Measurements from ENCODE around the gene GPR141. TPM values are rescaled to one million over a fixed set of nuclear protein-coding genes. Genes with fewer than 3 reads are reported as not detected.

Gene GPR141
- total RNA-seq, 1 donor from 2014 or later: not detected

DNA sequence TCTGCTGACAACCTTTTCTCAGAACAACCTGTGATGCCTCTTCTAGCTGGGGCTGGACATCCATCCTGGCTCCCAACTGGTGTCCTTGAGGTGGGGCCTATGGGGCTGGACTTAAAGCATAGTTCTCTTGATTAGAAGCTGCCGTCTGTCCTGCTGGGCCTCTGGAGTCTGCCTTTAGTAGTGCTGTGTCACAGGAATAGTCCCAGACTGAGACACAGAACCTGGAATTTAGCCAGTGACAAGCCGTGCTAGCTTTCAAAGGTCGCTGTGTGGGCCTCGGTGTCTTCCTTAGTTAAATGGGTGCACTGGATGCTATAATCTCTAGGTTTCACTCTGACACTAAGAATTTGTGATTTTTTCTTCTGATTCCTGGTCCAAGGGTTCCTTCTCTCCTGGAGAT lies 41.2 kb downstream of the GPR141 start:
- TF ChIP-seq, protein P1, sequence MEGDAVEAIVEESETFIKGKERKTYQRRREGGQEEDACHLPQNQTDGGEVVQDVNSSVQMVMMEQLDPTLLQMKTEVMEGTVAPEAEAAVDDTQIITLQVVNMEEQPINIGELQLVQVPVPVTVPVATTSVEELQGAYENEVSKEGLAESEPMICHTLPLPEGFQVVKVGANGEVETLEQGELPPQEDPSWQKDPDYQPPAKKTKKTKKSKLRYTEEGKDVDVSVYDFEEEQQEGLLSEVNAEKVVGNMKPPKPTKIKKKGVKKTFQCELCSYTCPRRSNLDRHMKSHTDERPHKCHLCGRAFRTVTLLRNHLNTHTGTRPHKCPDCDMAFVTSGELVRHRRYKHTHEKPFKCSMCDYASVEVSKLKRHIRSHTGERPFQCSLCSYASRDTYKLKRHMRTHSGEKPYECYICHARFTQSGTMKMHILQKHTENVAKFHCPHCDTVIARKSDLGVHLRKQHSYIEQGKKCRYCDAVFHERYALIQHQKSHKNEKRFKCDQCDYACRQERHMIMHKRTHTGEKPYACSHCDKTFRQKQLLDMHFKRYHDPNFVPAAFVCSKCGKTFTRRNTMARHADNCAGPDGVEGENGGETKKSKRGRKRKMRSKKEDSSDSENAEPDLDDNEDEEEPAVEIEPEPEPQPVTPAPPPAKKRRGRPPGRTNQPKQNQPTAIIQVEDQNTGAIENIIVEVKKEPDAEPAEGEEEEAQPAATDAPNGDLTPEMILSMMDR (IDR thresholded peaks at IDR 0.05): no peak
- intact Hi-C loops (cut with DNase I): loop anchor here (10.0 kb wide), 1 partner anchor 190 kb away; the partner anchor contains the start of gene SFRP4
- Histone ChIP-seq H3K27ac (no peak overlapping the region), H3K27me3 (no peaks in the 10 kb centered on the region), H3K4me1 (peaks cover 0 to 13% of the 10 kb centered on the region in 2 donors), H3K9me3 (no peaks in the 10 kb centered on the region), H3K36me3 (no peaks in the 10 kb centered on the region), H3K4me3 (no peak overlapping the region)
- DNase-seq (ENCODE audit: low spot score in 2 of 2): no peak

DNA sequence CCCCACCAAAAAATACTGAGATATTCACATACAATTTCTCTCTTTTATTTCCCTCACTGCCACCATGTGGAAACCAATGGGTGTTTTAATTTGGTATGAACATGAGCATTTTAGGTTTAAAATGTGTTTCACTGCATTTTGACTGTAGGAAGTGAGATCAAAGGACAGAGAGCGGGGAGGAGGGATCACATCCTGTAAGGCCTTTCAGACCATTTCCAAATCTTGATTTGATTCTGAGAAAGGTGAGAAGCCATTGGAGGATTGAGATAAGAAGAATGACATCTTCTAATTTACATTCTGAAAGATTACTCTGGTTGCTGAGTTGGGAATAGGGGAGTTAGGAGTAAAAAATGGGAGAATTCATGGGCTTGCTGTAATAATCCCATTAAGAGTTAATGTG lies 42.5 kb downstream of the GPR141 start:
- Histone ChIP-seq H3K27me3 (no peaks in the 10 kb centered on the region), H3K9me3 (no peaks in the 10 kb centered on the region), H3K4me1 (peaks cover 6 to 22% of the 10 kb centered on the region in 2 donors), H3K27ac (no peak overlapping the region), H3K4me3 (no peak overlapping the region), H3K36me3 (no peaks in the 10 kb centered on the region)
- TF ChIP-seq, protein P1 (IDR thresholded peaks at IDR 0.05): no peak
- no peak for DNase-seq (ENCODE audit: low spot score in 2 of 2)
- intact Hi-C loops (cut with DNase I): loop anchor here (10.0 kb wide), 1 partner anchor 189 kb away; the partner anchor contains the start of gene SFRP4

- TF ChIP-seq, protein P1 (IDR thresholded peaks at IDR 0.05): no peak
- Histone ChIP-seq H3K27me3 (no peaks in the 10 kb centered on the region), H3K27ac (peak overlapping the region; percentile 71 to 83), H3K4me1 (peaks cover 6 to 25% of the 10 kb centered on the region in 2 donors), H3K9me3 (no peaks in the 10 kb centered on the region), H3K4me3 (no peak overlapping the region), H3K36me3 (no peaks in the 10 kb centered on the region)
- intact Hi-C loops (cut with DNase I): loop anchor here (10.0 kb wide), 1 partner anchor 186 kb away; the partner anchor contains the start of gene SFRP4
- DNase-seq (ENCODE audit: low spot score in 2 of 2): no peak
These were observed 45.2 kb downstream of the GPR141 start for GRCh38 chr7:37728747-37729146.

GRCh38 chr7:37729181-37729580 lies 45.6 kb downstream of the GPR141 start:
- Histone ChIP-seq H3K27me3 (no peaks in the 10 kb centered on the region), H3K4me1 (peaks cover 6 to 25% of the 10 kb centered on the region in 2 donors), H3K36me3 (no peaks in the 10 kb centered on the region), H3K9me3 (no peaks in the 10 kb centered on the region), H3K27ac (peak overlapping the region; percentile 71 to 83), H3K4me3 (no peak overlapping the region)
- TF ChIP-seq, protein P1 (IDR thresholded peaks at IDR 0.05): no peak
- intact Hi-C loops (cut with DNase I): loop anchor here (10.0 kb wide), 1 partner anchor 186 kb away; the partner anchor contains the start of gene SFRP4
- DNase-seq (ENCODE audit: low spot score in 2 of 2): no peak

DNA sequence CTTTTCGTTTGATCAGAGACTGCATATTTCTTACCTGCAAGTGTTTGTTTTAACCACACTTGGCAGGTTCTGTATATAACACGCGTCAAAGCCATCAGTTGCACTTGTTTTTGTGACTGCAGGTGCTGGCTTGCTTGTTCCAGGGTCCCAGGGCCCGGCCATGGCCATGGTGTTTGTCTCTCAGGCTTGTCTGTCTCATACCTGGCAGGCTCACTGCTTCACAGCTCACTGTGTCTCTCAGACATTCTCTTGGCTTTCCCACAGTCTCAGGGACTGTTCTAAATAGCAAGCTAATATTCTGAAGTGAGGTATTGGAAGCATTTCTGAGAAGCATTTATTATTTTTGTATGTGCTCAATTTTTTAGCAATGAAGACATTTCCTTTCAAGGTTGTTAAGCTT lies 46.9 kb downstream of the GPR141 start:
- peak overlapping the region; percentile 71 to 83 for H3K27ac ChIP-seq
- TF ChIP-seq, protein P1 (IDR thresholded peaks at IDR 0.05): no peak
- no peak for DNase-seq (ENCODE audit: low spot score in 2 of 2)

More for the DNA sequence above, 46.9 kb downstream of the GPR141 start:
- Histone ChIP-seq H3K4me3 (no peak overlapping the region), H3K9me3 (no peaks in the 10 kb centered on the region), H3K4me1 (peaks cover 6 to 25% of the 10 kb centered on the region in 2 donors), H3K36me3 (no peaks in the 10 kb centered on the region), H3K27me3 (no peaks in the 10 kb centered on the region)
- intact Hi-C loops (cut with DNase I): no loop called here

Measured in ascending aorta (tissue), 2 donors.